ENCODE measurements around the gene MFSD1. TPM values are rescaled to one million over a fixed set of nuclear protein-coding genes. Genes with fewer than 3 reads are reported as not detected.
A peak's percentile ranks its signal among the peaks of the same experiment; 100 is the strongest.

The MFSD1 gene, protein sequence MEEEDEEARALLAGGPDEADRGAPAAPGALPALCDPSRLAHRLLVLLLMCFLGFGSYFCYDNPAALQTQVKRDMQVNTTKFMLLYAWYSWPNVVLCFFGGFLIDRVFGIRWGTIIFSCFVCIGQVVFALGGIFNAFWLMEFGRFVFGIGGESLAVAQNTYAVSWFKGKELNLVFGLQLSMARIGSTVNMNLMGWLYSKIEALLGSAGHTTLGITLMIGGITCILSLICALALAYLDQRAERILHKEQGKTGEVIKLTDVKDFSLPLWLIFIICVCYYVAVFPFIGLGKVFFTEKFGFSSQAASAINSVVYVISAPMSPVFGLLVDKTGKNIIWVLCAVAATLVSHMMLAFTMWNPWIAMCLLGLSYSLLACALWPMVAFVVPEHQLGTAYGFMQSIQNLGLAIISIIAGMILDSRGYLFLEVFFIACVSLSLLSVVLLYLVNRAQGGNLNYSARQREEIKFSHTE
- 95.7 and 142 TPM in 2 replicates for total RNA-seq

DNA sequence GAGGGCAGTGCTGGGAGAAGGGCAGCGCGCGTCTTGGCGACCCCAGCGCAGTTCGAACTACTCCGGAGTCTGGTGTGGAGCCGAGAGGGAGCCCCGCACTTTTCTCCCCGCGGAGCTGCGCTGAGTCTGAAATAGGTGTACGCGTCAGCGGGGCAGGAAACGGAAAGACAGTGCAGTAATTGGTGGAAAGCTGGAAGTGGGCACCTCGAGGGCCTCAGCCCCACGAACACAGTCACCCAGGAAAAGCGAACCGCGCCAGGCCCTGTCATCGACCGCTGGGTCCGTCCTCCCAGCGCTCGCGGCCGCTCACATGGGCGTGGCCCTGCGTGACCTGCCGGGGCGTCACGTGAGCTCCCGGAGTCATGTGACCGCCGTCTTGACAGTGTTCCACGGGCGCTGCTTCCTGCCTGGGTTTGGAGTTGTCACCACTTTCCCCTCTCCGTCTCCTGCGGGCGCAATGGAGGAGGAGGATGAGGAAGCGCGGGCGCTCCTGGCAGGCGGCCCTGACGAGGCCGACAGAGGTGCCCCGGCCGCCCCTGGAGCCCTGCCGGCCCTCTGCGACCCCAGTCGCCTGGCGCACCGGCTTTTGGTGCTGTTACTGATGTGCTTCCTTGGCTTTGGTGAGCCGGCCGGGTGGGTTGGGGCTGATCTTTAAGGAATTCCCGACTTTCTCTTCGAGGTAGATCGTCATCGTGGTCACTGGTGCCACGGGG lies at the start of gene MFSD1:
TSS of gene MFSD1 (plus strand) at position 359 of the 713 bp plus-strand sequence. CDS start at position 458, 99 bp downstream.
- peak within 1 kb of the TSS; percentile 83 for H3K4me3 ChIP-seq (ENCODE audit: low read depth, low read length)
- TF ChIP-seq, protein P1, sequence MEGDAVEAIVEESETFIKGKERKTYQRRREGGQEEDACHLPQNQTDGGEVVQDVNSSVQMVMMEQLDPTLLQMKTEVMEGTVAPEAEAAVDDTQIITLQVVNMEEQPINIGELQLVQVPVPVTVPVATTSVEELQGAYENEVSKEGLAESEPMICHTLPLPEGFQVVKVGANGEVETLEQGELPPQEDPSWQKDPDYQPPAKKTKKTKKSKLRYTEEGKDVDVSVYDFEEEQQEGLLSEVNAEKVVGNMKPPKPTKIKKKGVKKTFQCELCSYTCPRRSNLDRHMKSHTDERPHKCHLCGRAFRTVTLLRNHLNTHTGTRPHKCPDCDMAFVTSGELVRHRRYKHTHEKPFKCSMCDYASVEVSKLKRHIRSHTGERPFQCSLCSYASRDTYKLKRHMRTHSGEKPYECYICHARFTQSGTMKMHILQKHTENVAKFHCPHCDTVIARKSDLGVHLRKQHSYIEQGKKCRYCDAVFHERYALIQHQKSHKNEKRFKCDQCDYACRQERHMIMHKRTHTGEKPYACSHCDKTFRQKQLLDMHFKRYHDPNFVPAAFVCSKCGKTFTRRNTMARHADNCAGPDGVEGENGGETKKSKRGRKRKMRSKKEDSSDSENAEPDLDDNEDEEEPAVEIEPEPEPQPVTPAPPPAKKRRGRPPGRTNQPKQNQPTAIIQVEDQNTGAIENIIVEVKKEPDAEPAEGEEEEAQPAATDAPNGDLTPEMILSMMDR (IDR thresholded peaks at IDR 0.05; ENCODE audit: insufficient read depth, low read depth, low read length): no peak

DNA sequence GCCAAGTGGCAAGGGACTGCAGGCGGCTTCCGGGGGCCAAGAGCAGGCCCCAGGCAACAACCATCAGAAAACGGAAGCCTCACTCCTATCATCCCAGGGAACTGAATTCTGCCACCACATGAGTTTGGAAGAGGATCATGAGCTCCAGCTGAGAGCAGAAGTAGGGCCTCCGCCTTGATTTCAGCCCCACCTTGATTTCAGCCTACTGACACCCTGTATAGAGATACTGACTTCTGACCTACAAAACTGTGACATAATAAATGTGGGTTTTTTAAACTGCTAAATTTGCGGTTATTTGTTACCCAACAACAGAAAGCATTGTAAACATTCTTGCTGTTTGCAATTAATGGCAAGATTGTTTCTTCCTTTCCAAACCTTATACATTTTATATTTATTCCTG lies 48.0 kb upstream of the MFSD1 start:
- TF ChIP-seq, protein P1 (IDR thresholded peaks at IDR 0.05; ENCODE audit: insufficient read depth, low read depth, low read length): no peak
- no peak for DNase-seq (ENCODE audit: low read depth)
- H3K4me3 ChIP-seq (ENCODE audit: low read depth, low read length): no peak overlapping the region

More for the DNA sequence above, at the start of gene MFSD1:
- DNase-seq (ENCODE audit: low read depth): peak; percentile 92

DNA sequence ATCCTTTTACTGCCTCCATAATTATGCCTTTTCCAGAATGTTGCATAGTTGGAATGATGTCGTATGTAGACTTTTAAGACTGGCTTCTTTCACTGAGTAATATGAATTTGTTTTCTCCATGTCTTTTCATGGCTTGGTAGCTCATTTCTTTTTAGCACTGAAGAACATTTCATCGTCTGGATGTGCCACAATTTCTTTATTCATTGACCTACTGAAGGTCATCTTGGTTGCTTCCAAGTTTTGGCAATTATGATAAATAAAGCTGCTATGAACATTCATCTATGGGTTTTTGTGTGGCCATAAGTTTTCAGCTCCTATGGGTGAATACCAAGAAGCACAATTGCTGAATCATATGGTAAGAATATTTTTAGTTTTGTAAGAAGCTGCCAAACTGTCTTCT lies 46.4 kb upstream of the MFSD1 start:
- H3K4me3 ChIP-seq (ENCODE audit: low read depth, low read length): no peak overlapping the region
- TF ChIP-seq, protein P1 (IDR thresholded peaks at IDR 0.05; ENCODE audit: insufficient read depth, low read depth, low read length): no peak
- no peak for DNase-seq (ENCODE audit: low read depth)

DNA sequence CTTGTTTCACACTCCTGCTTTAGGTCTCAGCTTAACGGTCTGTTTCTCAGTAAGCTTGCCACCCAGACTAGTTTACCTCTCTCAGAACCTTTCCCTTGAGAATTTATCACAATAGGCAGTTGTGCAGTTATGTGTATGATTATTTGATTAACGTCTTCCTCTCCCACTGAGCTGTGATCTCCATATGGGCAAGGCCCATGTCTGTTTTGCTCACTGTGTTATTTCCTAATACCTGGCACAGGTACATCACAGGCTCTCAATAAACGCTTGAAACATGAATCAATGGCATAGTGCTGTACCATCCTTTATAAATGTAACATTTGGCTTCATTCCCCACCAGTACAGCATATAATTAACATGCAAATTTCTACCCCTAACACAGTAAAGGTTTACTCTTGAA lies 40.5 kb upstream of the MFSD1 start:
- TF ChIP-seq, protein P1 (IDR thresholded peaks at IDR 0.05; ENCODE audit: insufficient read depth, low read depth, low read length): no peak
- H3K4me3 ChIP-seq (ENCODE audit: low read depth, low read length): no peak overlapping the region
- DNase-seq (ENCODE audit: low read depth): no peak

DNA sequence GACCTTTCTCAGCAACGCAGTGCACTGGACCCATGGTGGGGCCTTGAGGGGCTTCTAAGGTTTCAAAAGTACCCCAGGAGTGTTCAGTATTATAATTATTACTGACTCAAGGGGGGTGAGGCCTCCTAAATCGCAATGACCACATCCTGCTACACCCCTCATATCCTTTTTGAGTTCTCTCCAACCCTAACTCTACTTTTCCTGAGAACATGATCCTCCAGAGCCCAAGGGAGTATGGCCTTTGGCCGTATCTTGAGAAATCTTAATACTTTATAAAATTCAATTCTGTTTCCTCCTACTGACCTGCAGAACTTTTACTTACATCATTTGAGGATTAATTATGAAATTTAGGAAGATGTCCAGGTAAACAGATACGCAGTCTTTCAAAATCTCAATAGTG lies 39.2 kb upstream of the MFSD1 start:
- no peak overlapping the region for H3K4me3 ChIP-seq (ENCODE audit: low read depth, low read length)
- TF ChIP-seq, protein P1 (IDR thresholded peaks at IDR 0.05; ENCODE audit: insufficient read depth, low read depth, low read length): no peak

DNA sequence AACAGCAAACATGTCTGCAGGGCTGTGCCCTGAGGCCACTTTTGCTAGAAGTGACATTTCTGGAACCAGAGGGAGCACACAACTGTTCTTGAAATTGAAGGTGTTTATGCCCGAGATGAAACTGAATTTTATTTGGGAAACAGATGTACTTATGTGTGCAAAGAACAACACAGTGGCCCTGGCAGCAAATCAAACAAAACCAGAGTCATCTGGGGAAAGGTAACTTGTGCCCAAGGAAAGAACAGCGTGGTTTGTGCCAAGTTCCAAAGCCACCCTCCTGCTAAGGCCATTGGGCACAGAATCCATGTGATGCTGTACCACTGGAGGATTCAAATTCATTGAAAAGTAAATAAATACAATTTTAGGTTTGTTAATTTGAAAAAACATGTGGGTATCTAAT lies 38.4 kb upstream of the MFSD1 start:
- no peak for DNase-seq (ENCODE audit: low read depth)
- TF ChIP-seq, protein P1 (IDR thresholded peaks at IDR 0.05; ENCODE audit: insufficient read depth, low read depth, low read length): no peak
- no peak overlapping the region for H3K4me3 ChIP-seq (ENCODE audit: low read depth, low read length)

More for the DNA sequence above, 39.2 kb upstream of the MFSD1 start:
- DNase-seq (ENCODE audit: low read depth): no peak
